NCI-H69 (cell line): Measurements from ENCODE around the gene SLC2A3.
"Not testable (repeated sequence)": the region's sequence is repeated elsewhere in the genome, so short reads cannot be mapped to it uniquely, and the experiment has no call there.

Source experiments
- DNase-seq: peaks from one replicate; lab custom pipeline; 2025; lab: John Stamatoyannopoulos, UW

Gene SLC2A3

GRCh38 chr12:7915661-7916403 lies 20.2 kb downstream of the SLC2A3 start:
- no peak for DNase-seq

GRCh38 chr12:7910106-7910505 lies 25.9 kb downstream of the SLC2A3 start:
- DNase-seq: not testable (repeated sequence)

DNA sequence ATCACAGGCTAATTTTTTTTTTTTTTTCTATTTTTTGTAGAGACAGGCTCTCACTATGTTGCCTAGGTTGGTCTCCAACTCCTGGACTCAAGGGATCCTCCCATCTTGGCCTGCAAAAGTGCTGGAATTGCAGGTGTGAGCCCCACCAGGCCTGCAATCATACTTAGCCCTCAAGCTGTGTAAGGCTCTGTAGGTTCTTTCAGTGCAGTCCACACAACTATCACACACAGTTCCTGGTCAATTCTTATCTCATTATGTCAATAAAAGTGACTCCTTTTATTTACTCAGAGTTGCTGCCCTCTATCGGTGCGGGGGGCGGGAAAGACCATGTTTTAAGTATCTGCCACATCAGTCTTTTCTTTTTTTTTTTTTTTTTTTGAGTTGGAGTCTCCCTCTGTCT lies 29.0 kb downstream of the SLC2A3 start:
- peak; percentile 10 for DNase-seq

- DNase-seq: not testable (repeated sequence)
These were observed 29.7 kb downstream of the SLC2A3 start for GRCh38 chr12:7906303-7906702.

- DNase-seq: peak; percentile 1
These were observed 30.3 kb downstream of the SLC2A3 start for GRCh38 chr12:7905600-7906125.

DNA sequence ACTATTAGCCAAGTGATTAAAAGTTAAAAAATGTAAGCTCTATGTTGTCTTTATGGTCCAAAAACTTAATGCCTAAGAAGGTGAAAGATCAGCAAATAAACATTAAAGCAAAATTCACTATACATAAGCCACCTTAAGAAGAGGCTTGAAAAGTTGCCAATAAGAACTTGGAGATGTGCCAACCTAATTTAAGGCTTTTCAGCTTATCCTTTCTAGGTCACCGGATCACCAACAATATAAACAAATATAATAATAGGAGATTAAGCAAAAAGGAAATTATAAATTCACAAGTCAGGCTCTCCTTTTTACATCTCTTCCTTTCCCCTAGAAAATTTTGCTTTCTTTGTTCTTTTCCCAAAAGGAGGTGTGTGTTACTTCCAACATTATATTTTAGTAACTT lies 30.9 kb downstream of the SLC2A3 start:
- DNase-seq: peak; percentile 47

DNA sequence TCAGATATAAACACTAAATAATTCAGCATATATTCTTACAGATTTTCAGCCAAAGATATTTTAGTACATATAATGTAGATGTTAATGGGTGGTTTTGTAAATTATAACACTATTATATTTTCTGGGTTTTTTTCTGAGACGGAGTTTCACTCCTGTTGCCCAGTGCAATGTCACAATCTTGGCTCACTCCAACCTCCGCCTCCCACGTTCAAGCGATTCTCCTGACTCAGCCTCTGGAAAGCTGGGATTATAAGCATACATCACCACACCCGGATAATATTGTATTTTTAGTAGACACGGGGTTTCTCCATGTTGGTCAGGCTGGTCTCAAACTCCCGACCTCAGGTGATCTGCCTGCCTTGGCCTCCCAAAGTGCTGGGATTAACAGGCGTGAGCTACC lies 33.6 kb downstream of the SLC2A3 start:
- not testable (repeated sequence) for DNase-seq

- no peak for DNase-seq
These were observed 36.2 kb downstream of the SLC2A3 start for GRCh38 chr12:7899755-7900154.

- DNase-seq: not testable (repeated sequence)
These were observed 39.3 kb downstream of the SLC2A3 start for GRCh38 chr12:7896726-7897125.

GRCh38 chr12:7892186-7892980 lies 43.6 kb downstream of the SLC2A3 start:
- no peak for DNase-seq

DNA sequence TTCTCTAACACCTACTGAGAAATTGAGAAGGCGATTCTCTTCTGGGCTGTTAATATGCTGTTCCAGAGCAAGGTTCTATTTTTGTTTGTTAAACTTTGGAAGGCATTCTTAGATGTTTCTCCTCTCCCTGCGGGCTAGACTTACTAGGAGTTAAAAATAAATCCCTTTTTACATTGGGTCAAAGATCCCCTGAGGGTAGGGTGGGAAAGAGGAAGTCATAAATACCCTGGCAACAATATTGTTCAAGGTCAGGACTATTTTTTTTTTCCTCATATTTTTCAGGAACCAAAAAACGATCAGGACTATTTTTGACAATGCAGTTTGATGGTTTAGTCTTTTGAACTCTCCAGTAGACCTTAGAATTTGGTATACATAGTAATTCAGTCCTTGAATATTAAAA lies 51.3 kb downstream of the SLC2A3 start:
- DNase-seq: no peak

GRCh38 chr12:7881736-7882120 lies 54.3 kb downstream of the SLC2A3 start:
- not testable (repeated sequence) for DNase-seq

GRCh38 chr12:7880952-7881735 lies 54.8 kb downstream of the SLC2A3 start:
- not testable (repeated sequence) for DNase-seq

DNA sequence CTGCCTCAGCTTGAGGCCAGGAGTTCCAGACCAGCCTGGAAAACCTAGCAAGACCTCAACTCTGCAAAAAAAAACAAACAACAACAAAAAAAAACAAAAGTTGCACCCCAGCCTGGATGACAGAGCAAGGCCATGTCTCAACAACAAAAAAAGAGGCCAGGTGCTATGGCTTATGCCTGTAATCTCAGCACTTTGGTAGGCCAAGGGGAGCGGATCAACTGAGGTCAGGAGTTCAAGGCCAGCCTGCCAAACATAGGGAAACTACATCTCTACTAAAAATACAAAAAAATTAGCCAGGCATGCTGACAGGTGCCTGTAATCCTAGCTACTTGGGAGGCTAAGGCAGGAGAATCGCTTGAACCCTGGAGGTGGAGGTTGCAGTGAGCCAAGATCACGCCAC lies 56.7 kb downstream of the SLC2A3 start:
- no peak for DNase-seq

DNA sequence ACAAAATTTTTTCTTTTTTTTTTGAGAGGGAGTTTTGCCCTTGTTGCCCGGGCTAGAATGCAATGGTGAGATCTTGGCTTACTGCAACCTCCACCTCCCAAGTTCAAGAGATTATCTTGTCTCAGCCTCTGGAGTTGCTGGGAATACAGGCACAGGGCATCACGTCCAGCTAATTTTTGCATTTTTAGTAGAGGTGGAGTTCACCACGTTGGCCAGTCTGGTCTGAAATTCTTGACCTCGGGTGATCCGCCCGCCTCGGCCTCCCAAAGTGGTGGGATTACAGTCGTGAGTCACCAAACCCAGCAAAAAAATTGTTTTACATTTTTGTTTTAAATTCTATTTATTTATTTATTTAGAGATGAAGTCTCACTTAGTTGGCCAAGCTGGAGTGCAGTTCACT lies 58.6 kb downstream of the SLC2A3 start:
- no peak for DNase-seq

- DNase-seq: no peak
These were observed 63.2 kb downstream of the SLC2A3 start, which contains the start of gene SLC2A14 for GRCh38 chr12:7872566-7873319. Gene SLC2A14 (minus strand): TSS chr12:7872915. CDS start chr12:7869880, 3,035 bp downstream.

- DNase-seq: no peak
These were observed 65.7 kb downstream of the SLC2A3 start for GRCh38 chr12:7870335-7870734.
